NCI-H510A treated with DMSO at 0.1 percent for 48 hours (cell line): Measurements from ENCODE around the gene MYOZ1.
"Not testable (repeated sequence)": the region's sequence is repeated elsewhere in the genome, so short reads cannot be mapped to it uniquely, and the experiment has no call there.

Source experiments
- DNase-seq: peaks from one replicate; lab custom pipeline; 2025; lab: John Stamatoyannopoulos, UW

The MYOZ1 gene, protein sequence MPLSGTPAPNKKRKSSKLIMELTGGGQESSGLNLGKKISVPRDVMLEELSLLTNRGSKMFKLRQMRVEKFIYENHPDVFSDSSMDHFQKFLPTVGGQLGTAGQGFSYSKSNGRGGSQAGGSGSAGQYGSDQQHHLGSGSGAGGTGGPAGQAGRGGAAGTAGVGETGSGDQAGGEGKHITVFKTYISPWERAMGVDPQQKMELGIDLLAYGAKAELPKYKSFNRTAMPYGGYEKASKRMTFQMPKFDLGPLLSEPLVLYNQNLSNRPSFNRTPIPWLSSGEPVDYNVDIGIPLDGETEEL

GRCh38 chr10:73641328-73642060 is at the start of gene MYOZ1:
Gene MYOZ1, minus strand, starts transcription at chr10:73641474. Its CDS starts 1,457 bp downstream, at chr10:73640017.
- DNase-seq: no peak

GRCh38 chr10:73690755-73691154 is 49.5 kb upstream of the MYOZ1 start:
- not testable (repeated sequence) for DNase-seq

DNA sequence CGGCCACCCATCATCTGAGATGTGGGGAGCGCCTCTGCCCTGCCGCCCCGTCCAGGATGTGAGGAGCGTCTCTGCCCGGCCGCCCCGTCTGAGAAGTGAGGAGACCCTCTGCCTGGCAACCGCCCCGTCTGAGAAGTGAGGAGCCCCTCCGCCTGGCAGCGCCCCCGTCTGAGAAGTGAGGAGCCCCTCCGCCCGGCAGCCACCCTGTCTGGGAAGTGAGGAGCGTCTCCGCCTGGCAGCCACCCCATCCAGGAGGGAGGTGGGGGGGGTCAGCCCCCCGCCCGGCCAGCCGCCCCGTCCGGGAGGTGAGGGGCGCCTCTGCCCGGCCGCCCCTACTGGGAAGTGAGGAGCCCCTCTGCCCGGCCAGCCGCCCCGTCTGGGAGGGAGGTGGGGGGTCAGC is 48.3 kb upstream of the MYOZ1 start:
- not testable (repeated sequence) for DNase-seq

DNA sequence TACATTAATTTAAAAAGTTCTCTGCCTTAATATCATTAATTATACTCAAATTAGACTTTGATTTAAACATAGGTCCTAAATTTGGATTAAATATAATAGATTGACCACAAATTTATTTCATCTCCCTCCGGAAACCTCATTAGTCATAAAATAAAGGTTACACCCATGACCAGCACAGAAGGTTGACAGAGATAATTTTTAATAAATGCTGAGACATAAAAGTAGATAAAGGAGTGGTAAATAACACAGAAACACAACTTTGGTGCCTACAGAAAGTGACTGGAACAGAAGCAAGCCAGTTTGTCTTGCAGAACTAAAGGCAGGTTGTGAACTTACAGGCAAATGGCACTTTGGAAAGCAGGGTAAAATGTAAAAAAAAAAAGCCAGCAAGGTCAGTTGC is 46.4 kb upstream of the MYOZ1 start:
- not testable (repeated sequence) for DNase-seq

GRCh38 chr10:73674546-73674945 is 33.3 kb upstream of the MYOZ1 start:
- not testable (repeated sequence) for DNase-seq

GRCh38 chr10:73668378-73668777 is 27.1 kb upstream of the MYOZ1 start:
- DNase-seq: not testable (repeated sequence)

DNA sequence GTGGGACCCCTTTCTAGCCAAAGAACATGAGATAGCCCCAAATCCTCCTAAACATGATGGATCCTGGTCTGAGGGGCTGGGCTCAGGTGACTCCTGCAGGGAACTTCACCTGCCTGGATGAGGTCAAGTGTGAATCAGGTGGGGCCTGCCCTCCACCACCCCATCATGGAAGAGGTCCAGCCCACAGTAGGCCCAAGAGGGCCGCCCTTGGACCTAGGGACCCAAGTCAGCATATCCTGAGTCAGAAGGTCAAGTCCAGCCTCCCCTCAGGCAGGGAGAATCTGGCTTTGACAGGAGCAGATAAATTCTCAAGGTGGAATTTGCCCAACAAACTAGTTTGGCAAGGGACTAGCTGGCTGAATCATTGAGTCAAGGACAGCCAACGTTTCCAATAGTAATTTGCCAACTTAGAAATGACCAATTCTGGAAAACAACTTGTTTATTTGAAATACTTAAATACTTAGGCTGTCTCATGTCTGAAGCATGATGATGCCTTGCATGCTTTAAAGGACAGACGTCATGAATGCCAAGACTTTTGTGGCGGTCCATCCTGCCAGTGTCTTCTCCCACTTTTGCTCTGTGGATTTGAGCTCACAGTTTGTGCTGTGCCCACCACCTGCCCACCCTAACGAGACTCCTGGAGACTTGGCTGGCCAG is 25.0 kb upstream of the MYOZ1 start:
- not testable (repeated sequence) for DNase-seq

DNA sequence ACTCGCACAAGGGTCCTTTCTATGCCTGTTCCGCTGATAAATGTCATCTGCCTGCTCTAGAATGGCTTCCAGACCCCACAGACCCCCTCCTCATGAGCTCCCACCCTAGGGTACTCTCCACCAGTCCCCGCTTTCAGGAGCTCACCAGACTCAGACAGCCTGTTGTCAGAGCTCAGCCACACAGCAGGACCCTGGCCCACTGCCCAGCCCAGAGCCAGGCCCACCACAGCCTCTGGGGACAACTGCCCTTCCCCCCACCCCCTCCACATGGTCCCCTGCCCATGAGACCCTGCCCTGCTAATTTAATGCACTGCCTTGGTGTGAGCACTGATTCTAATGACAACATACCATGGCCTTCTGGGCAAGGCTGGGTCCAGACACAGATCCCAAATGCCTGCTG is 24.3 kb upstream of the MYOZ1 start:
- DNase-seq: not testable (repeated sequence)

- DNase-seq: not testable (repeated sequence)
These were observed 23.1 kb upstream of the MYOZ1 start for GRCh38 chr10:73664156-73665040.

DNA sequence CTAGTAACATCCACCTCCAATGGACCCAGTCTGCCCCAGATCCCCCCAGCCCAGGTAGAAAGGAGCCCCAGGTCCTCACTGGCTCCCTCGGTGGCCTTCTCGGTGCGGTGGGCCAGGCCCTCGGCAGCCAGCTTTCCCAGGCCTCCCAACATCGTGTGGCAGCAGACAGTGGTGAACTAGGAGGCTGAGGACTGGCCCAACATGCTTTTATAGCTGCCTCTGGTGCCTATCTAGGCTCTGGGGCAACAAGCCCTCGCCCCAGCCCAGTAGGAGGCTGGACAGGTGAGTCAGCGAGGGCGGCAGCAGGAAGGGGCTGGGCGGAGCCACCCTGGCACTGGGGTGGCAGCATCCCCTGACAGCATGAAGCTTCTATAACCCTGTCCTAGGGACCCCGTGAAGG is 22.3 kb upstream of the MYOZ1 start:
- DNase-seq: not testable (repeated sequence)

DNA sequence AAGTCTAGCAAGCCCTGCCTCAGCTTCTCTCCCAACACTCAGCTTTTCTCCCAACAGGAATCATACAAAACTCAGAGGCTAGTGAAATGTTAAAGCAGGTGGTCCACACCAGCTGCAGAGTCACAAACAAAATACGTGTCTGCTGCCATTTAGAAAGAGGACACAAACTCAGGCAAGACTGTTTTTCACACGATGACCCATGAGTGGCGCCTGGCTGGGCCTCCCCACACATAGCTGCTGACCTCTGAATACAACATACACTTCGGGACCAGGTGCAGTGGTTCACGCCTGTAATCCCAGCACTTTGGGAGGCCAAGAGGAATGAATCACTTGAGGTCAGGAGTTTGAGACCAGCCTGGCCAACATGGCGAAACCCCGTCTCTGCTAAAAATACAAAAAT is 21.4 kb upstream of the MYOZ1 start:
- not testable (repeated sequence) for DNase-seq

DNA sequence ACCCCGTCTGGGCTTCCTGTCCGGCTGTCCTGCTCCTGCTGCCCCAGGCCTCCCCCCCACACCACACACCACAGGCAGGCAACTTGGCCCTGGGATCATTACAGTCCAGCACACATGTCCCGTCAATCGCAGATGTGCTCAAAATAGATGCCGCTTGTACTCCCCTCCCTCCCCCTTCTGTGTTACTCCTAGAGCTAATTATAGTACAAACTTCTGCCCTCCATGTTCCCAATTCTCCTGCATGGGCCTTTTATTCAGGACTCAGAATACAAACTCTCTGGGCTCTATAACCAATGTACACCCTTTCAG is 14.7 kb upstream of the MYOZ1 start, which contains the start of gene SYNPO2L:
TSS of gene SYNPO2L (minus strand) at position 40 of the 309 bp plus-strand sequence. CDS start 107 bp downstream, outside the sequence.
- no peak for DNase-seq

- DNase-seq: no peak
These were observed 14.1 kb upstream of the MYOZ1 start for GRCh38 chr10:73655257-73655989.

GRCh38 chr10:73653701-73654100 is 12.4 kb upstream of the MYOZ1 start:
- no peak for DNase-seq

- no peak for DNase-seq
These were observed 11.9 kb upstream of the MYOZ1 start for GRCh38 chr10:73653195-73653594.

GRCh38 chr10:73650537-73651331 is 9.5 kb upstream of the MYOZ1 start:
- DNase-seq: no peak

DNA sequence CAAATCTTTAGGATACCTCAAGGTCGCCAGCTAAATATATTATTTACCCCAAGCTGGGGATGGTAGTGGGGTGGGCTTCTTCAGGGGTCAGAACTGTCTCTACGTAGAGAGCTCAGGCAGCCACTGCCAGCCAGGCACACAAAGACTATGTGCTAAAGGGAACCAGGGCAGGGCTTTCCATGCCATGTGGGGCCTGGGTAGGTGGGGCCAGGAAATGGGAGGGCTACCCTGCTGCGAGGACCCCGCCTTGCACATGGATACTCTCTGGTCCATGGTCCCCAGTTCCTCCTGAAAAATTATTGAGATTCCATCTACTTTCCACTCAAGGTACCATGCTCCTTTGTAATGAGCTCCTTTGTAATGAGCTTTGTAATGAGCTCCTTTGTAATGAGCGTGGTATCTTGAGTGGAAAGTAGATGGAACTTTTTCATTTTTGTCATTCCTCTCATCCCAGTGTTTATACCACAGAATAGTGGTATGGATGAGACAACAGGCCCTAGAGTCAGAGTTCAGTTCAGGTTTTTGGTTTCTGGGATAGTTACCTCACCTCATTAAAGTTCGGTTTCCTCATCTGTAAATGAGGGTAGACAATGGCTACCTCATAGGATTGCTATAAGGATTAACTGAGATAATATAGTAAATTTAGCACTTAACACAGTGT is 8.7 kb upstream of the MYOZ1 start:
- no peak for DNase-seq

- DNase-seq: no peak
These were observed 7.9 kb upstream of the MYOZ1 start for GRCh38 chr10:73648975-73649829.
